LNCAP (cell line): ENCODE measurements around the gene ACSL3.

Experiments
- TF ChIP-seq, protein P1 (sequence below): fragments of 450-650 bp; IDR thresholded peaks from 2 replicates; pipeline ENCODE4 v1.5.1; 2017; ENCODE audit warnings: mild to moderate bottlenecking

Gene ACSL3

DNA sequence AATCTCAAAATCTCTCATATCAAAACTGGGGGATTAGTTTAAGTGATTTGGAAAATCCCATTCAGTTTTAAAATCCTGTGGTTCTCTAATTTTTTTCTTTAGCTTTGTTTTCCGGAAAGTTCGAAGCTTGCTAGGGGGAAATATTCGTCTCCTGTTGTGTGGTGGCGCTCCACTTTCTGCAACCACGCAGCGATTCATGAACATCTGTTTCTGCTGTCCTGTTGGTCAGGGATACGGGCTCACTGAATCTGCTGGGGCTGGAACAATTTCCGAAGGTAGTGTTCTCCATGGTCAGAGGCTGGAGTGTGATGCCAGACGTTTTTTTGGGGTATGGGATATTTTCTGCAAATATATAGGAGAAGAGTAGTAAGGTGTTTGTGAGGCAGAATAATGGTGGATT lies 66.1 kb downstream of the ACSL3 start:
- TF ChIP-seq, protein P1, sequence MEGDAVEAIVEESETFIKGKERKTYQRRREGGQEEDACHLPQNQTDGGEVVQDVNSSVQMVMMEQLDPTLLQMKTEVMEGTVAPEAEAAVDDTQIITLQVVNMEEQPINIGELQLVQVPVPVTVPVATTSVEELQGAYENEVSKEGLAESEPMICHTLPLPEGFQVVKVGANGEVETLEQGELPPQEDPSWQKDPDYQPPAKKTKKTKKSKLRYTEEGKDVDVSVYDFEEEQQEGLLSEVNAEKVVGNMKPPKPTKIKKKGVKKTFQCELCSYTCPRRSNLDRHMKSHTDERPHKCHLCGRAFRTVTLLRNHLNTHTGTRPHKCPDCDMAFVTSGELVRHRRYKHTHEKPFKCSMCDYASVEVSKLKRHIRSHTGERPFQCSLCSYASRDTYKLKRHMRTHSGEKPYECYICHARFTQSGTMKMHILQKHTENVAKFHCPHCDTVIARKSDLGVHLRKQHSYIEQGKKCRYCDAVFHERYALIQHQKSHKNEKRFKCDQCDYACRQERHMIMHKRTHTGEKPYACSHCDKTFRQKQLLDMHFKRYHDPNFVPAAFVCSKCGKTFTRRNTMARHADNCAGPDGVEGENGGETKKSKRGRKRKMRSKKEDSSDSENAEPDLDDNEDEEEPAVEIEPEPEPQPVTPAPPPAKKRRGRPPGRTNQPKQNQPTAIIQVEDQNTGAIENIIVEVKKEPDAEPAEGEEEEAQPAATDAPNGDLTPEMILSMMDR, result no peak

DNA sequence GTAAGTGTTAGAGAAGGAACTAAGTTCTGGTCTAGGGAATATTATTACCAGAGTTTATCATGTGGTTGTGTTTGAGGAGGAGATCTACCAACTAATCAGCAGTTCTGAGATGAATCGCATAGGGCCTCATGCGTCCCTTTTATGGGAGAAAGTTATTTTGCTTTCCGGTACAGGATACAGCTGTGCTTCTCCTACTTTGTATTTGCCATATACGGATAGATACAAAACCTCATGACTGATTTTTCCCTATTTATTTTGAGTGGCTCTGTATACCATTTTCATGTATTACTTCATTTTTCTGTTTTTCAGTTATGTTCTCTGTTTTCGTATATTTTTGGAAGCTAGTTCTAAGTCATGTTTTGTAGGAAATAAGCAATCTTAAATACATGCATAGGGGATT lies 66.8 kb downstream of the ACSL3 start:
- TF ChIP-seq, protein P1, result no peak

DNA sequence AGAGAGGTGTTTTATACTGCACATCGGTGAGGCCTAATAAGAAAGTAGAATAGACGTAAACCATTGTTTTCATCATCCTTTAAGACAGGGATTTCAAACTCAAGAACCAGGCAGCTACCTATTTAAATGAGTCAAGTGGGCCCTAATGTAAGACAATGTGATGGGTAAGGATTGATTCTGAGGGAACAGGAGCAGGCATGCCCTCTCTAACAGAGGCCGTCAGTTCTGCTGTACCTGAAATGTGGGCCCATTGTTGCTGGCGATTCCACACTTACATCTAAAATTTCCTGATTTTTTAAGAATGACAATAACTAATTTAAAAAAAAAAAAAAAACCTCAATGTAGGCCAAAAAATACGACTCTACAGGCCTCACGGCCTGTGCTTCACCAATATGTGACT lies 67.5 kb downstream of the ACSL3 start:
- TF ChIP-seq, protein P1, result no peak

DNA sequence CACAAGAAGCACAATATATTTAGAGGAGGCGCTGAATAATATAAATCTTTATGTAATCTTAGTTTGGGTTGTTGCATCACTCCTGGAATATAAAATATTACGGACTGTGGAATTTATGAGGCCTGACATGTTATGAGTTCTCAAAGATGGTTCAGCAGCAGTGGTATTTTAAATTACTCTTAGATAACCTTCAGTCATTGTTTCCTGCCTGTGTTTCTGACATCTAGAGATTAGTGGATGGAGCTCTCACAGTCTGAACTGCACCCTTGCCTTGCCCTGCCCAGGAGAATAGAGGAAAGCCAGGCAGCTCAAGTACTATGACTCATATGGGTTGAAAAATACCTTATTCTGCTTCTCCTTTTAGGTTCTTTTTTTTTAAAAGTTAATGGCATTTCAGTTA lies 70.0 kb downstream of the ACSL3 start:
- TF ChIP-seq, protein P1, result no peak

DNA sequence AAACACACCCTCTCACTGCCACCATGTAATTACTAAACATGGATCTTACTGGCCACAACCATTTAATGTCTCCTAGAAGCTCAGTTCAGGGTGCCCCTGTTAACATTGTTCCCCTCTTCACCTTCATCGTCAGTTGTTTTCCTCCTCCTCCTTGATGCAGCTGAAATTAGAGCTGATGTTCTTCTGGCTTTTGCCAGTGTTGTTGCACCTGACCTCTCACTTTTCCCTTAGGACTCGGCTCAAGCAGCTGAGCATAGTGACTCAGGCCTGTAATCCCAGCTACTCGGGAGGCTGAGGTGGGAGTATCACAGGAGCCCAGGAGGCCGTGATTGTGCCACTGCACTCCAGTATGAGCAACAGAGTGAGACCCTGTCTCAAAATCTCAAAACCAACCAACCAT lies 70.8 kb downstream of the ACSL3 start:
- TF ChIP-seq, protein P1, result no peak

DNA sequence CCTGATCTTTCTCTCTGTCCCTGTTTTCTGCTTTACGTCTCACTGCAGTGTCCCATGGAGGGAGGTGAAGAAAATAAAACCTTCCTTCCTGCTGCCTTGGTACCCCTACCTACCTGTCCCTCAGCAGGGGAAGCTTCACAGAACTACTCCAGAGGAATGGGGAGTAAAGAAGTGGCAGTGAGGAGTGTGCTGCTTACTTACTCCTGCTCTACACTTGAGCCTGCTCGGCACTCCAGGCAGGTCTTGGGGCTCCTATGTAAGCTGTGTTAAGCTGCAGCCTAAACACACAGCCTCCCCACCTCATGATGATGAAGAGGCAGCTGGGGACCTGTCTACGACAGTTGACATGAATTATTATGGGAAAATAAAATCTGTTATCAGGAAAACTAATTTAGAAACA lies 72.6 kb downstream of the ACSL3 start:
- TF ChIP-seq, protein P1, result no peak

DNA sequence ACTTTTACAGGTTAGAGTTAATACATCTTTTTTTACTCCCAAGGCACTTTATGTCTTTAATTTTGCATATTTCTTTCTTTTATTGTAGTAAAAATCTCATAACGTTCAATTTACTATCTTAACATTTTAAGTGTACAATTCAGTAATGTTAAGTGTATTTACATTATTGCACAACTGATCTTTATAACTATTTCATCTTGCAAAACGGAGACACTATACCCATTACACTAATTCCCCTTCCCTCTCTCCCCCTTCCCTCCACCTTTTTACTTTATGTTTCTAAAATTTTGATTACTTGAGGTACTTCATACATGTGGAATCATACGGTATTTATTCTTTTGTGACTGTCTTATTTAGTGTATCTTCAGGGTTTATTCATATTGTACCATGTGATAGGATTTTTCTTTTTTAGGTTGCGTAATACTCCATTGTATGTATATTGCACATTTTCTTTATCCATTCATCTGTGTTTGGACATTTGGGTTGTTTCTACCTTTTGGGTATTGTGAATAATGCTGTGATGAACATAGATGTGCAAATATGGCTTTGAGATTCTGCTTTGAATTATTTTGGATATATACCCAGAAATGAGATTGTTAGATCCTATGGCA lies 75.0 kb downstream of the ACSL3 start:
- TF ChIP-seq, protein P1, result no peak

DNA sequence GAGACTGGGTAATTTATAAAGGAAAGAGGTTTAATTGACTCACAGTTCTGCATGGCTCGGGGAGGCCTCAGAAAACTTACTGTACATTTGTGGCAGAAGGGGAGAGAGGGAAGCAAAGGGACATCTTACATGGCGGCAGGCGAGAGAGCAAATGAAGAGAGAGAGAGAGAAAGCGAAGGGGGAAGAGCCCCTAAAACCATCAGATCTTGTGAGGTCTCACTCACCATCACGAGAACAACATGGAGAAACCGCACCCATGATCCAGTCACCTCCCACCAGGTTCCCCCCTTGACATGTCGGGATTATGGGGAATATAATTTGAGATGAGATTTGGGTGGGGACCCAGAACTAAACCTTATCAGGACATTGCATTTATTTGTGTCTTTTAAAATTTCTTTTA lies 75.9 kb downstream of the ACSL3 start:
- TF ChIP-seq, protein P1, result no peak
